HPDE6-E6E7 (cell line): ENCODE results near the gene SDK1.

Source experiments
- DNase-seq: peaks from one replicate; pipeline ENCODE4 v3.0.0; 2011; ENCODE audit warnings: missing footprints; ENCODE audit errors: extremely low spot score

The SDK1 gene

DNA sequence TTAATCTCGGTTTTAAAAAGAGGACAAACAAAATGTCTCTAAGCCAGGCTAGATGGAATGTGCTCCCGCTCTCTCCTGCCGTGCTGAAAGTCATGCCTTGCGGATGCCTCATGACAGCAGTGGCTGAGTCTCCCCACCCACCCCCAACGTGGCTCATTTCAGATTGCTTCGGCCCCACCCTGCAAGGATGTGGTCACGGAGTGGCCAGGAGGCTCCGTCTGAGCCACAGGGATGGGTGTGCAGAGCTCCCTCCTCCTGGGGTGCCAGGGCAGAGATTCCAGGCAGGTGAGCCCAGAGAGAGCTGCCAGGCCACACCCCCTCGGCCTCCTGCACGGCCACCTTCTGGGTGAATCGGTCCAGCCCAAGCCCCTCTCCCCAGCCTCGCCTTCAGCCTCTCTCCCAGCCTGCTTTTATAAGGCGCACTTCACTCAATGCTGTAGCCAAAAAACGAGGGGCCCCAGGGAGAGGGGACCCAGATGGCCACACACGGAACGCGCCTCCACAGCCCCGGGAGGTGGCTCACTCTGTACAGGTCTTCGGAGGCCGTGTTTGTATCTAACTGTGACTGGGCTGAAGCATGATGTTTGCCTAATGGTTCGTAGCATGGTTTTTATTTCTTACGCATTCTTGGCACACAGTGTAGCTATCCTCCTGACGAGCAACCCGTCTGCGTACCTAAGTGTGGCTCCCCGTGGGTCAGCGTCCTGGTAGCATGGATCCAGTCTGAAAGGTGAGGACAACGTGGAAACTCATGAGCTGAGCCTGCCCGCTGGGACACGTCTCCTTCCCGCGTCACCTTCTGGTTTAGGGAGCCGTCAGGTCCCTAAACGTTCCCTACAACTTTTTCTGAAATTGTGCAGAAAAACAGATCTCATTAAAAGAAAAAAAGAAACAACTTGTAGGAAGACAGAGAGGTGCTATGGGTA lies 967.3 kb downstream of the SDK1 start:
- no peak for DNase-seq

DNA sequence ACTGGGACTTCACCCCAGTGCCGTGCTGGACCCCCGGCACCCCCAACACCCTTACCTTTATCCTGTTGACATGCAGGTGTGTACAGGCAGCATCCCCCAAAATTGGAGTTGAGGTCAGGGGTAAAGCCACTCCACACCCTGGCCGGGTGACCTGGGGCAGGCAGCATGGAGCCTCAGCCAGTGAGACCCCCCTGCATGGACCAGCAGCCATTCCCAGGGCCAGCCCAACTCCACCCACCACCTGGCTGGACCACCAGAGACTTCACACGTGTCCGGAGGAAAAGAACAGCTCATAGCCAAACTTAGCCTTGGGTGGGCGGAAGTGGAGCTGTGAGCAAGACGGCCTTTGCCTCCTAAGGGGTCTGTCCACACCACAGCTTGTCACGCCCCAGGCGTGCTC lies 968.0 kb downstream of the SDK1 start:
- DNase-seq = no peak

DNA sequence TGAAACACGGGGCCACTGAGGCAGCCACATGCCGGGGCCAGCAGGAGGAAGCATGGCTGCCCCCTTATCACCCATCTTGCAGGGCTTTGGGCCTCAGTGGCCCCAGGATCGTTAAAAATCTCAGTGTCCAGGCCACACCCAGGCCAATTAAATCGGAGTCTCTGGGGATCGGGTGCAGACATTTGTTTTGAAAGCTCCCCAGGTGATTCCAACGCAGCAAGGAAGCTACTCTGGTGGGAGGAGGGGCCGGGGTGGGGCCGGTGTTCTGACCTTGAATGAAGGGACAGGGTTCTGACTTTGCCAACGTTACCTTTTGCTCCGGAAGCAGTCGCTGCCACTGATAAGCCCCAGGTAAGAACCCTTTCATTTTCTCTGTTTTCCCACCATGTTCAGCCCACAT lies 968.7 kb downstream of the SDK1 start:
- no peak for DNase-seq

DNA sequence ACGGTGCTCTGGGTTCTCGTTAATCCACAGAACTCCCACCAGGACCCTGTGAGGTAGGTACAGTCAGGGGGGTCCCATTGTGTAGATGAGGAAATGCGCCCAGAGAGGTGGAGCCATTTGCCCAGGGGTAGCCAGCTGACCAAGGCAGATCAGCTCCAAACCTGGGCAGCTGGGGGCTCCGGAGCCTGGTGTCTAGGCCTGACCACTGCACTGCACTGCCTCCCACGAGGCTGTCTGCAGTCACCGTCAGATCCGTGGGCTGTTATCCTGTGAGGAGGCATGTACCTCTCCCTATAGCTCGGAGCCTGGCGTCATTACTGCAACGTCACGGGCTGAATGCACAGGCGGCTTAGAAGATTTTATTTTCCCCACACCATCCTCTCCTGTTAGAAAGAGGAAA lies 969.2 kb downstream of the SDK1 start:
- DNase-seq = no peak

DNA sequence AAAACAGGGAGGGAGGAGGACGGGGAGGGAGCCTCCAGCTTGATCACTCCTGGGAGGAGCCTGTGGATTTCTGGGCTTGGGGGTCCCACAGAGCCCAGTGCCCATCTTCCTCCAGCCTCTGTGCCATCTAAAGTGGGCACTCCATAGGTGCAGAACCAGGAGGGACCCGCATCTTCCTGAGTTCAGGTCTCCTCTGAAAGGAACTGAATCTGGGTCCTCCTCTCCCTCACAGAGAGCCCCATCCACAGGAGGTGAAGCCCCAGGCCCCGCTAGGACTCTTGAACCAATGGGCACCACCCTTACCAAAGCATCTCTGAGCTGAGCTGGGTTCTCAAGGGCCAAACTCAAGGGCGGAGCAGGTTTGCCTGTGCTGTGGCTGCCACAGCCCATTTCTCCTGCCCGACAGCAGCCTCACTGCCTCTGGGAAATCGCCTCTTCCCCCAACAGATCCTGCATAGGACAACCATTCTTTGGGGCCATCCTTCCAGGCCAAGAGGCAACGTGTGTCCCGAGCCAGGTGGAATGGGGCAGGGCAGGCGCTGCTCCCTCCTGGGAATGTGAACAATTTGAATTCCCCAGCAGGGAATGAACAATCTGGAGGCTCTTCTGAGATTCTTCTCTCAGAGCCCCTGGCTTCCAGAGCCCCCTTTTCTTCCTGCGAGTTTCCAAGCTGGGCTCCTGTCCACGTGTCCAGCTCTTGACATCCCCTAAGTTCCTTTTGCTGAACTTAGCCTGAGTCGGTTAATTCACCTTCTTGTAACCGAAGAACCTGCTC lies 970.1 kb downstream of the SDK1 start:
- no peak for DNase-seq

DNA sequence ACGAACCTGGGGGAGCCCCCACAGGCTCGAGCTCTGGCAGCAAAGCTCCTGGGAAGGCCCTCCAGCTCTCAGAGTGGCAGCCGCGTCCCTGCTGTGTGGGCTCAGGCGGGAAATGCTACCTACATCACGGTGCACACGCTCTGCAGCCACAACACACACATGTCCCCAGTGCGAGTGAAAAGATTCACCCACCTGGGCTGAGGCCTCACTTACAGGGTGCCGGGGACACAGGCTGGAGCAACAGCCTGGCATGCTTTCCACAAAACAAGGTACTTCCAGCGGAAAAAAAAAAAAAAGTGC lies 970.6 kb downstream of the SDK1 start:
- DNase-seq = no peak

DNA sequence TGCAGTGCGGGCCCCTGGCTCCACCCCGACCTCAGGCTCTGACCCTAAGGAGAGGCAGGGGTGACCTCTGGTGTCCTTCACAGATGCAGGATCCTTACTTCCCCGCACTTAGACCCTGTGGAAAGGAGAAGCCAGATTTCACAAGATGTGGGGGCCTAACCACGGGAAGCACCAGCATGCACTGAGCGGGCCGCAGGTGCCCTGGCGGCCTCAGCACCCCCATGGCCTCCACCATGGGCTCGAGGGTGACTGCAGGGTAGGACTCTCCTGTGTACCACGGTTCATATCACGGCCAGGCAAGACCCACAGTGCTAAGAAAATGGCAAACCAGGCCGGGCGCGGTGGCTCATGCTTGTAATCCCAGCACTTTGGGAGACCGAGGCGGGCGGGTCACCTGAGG lies 971.1 kb downstream of the SDK1 start:
- no peak for DNase-seq

DNA sequence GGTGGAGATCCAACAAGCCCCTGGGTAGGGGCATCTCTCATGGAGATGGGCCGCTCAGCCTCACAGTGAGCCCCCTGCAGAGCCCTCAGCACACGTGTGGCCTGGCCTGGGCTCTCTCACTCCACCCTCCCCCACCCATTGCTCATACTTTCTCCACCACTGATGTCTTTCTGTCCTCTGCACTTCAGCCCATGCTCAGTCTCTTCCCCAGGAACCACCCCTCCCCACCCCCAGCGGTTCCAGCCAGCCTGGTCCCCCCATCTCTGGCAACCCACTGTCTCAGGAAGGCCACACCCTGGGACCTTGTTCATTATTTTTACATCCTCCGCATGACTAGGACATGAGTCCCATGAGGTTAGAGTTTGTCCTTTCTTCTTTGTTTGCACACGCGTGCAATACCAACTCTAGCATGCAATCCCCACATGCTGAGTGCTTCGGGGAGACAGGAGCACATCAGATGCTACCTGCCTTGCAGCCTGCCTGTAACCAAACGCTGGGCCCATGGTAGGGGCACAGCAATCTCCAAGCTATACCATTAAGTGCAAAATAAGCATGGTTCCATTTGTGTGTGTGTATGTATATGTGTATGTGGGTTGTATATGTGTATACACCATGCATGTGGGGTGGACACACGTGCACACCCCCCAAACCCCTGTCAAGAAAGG lies 972.6 kb downstream of the SDK1 start:
- DNase-seq = no peak

DNA sequence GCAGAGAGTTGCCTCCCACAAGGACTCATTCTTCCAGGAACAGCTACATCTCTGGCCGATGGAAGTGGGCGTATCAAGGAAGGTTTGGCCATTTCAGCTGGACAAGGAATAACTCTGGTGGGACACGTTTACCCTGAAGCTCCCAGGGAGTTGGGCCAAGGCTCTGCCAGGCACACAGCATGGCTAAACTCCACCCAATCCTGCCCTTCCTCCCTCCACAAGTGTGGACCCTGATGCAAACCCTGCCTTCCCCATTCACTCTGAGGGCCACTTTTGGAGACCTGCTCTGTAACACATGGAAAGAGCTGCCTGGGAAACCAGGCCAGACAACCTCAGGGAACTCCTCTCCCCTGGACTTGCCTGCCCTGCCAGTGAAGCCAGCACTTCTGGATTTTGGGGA lies 973.2 kb downstream of the SDK1 start:
- no peak for DNase-seq

DNA sequence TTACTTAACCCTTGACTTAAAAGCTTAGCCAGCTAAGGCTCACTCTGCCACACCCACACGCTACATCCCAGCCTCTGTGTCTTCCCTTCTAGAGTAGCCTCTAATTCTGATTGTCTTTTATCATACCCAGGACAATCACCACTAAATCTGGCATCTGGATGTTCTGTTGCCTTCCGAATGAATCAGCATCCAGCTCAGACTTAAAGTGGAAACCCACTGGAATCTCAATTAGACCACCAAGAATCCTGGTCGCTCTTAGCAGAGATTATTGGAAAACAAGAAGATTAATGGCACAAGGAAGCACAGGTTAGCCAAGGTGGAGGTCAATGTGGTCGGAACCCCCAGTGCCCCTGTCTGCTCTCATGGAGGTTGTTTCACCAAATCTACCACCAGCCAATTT lies 976.9 kb downstream of the SDK1 start:
- no peak for DNase-seq

DNA sequence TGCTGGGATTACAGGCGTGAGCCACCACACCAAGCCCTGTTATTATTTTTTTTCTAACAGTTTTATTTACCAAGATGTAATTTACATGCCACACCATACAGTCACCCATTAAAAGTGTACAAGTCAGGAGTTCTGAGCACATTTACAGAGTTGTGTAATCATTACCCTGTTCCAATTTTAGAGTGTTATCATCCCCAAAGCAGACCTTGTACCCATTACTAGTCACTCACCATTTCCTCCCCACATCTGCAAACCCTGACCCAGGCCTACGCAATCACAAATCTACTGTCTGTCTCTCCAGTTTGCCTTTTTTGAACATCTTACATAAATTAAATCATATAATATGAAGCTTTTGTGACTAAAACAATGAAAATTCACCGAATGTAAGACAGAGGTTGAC lies 978.2 kb downstream of the SDK1 start:
- DNase-seq = no peak

DNA sequence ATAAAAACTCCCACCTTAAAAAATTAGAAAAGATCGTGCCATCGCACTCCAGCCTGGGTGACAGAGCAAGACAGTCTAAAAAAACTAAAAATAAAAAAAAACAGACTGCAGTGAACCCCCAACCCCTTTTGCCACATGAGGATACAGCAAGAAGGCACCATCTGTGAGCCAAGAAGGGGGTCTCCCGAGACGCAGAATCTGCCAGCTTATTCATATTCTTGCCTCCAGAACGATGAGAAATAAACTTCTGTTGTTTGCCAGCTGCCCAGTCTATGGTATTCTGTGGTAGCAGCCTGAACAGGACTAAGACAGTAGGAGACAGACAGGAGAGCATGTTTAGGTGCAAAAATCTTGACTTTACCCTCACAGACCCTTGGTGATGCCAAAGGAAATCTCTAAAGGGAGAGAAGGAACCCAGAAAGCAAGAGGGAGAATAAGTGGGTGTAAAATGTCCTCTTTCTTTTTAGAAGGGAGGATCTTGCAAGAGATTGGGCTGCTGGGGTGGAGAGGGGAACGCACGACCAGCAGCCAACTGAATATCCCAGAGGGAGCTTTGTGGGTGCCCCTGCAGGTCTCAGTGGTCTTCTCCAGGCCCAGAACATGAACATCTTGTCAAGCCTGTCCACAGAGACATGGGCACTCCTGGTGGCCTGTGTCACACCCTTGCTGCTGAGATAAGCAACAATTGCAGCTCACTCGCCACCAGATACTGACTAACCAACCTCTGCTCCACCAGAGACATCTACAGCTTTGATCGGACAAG lies 980.4 kb downstream of the SDK1 start:
- DNase-seq = no peak

DNA sequence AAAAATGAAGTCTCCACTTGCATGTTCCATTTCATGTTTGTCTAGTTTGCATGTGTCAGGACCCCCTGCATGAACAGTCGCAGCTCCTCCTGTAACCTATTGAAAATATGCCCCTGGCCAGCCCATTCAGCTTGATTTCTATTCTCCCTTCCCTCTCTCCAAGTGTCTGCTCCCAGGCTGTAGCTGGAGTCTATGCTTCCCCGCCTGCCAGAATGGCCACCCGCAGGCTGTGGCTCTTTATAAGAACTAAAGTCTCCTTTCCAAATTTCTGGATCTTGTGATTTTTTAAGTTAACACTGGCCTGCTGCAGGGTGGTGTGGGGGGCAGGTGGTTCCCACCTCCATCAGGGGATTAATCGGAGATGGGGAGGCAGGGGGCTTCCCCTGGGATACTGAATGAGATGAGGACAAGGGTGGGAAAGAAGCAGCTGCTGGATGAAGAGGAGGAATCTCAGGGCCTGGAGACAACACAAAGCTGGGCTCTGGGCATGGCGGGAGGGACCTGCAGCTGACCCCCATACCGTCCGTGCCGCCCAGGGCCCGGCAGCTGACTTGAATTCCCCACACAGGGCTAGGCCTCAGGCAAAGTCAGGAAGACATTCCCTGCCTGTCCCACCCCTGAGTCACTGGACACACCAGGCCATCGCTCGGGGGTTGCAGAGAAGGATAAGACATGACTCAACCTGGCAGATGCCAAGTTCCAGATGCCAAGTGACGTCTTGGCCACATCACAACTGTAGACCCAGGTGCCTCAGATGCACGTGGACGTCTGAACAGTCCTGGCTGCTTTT lies 981.6 kb downstream of the SDK1 start:
- DNase-seq = no peak

DNA sequence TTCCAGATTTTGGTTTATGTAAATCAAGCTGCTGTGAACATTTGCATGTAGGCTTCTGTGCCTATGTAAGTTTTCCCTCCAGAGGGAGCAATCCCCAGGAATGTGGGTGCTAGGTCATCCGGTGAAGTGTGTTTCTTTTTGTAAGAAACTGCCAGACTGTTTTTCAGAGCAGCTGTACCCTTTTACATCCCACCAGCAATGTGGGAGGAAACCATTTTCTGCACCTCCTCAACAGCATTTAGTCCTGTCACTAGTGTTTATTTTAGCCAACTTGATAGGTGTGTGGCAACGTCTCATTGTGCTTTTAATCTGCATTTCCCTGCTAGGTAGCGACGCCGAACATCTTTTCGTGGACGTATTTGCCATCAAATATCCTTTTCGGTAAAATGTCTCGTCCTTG lies 985.3 kb downstream of the SDK1 start:
- no peak for DNase-seq

DNA sequence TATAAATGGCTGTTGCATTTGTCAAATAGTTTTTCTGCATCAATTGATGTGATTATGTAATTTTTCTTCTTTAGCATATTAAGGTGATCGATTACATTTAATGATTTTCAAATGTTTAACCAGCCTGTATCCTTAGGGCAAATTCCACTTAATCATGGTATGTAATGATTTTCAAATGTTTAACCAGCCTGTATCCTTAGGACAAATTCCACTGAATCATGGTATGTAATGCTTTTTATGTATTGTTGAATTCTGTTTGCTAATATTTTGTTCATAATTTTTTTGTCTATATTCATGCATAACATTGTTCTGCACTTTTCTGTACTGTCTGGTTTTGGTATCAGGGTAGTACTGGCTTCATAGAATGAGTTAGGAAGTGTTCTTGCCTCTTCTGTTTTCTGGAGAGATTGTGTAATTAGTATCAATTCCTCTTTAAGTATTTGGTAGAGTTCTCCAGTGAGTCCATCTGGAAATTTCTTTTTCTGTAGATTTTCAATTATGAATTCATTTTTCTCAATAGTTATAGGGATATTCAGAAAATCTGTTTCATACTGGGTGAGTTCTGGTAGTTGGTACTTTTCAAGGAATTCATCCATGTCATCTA lies 987.8 kb downstream of the SDK1 start:
- no peak for DNase-seq

DNA sequence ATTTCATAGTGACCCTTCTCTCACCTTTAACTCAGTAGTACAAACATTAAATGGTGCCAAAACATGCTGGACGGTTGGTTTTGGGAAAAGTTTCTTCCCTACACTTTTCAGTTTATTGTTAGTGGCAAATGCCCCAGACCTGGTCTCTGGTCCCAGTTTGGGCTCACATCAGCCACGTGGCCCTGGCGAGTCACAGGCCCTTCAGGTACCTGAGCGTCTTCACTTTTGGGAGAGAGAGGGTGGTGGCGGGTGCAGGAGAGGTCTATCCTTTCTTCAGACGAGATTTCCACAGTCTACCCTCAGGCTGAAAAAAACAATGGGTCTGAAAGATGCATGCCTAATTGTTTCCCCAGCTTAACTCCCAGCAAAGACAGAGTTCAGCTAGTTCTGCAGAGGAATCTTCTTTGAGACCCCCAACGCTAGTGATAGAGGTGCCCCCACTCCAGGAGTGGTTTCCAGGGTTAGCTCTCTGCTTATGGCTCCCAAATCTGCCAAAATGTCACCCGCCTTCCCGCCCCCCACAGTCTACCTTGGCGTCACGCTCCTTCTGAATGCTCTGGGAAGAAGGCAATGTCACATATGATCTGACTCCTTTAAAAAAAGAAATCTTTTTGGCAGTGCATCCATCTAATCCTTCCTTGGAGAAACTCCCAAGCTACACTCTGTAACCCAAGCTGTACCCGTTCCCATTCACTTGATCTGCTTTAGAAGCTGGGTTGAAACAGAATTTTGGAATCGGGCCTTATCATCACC lies 996.3 kb downstream of the SDK1 start:
- no peak for DNase-seq

DNA sequence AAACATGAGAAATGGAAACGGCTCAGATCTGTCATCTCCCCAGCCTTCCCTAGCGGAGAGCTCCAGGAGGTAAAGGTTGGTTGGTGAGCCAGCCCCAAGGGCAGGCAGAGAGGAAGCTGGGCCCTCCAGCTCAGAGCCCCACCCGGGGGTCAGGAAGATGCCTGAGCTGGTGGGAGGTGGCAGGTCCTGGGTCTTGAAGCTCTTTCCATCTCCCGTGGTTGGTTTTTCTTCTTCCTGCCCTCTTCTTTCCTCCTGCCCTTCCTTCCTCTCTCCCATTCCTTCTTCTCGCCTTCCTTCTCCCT lies 996.8 kb downstream of the SDK1 start:
- DNase-seq = no peak

DNA sequence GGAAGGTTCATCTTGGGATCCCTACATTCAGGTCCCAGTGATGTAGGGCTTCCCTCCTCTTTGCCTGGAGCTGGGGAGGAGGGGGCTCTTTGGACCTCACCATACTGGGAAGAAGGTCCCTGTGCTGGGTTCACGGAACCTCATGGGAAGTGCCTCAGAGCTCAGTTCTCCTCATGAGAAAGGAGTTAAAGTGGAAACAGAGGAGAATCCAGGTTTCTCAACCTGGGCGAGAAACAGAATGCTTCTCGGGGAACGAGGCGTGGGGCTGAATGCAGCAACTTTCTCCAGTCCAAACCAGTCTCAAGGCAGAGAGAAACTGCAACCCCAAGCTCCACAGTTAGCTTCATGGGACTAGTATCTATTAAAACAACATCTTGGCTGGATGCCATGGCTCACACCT lies 998.4 kb downstream of the SDK1 start:
- DNase-seq = no peak

DNA sequence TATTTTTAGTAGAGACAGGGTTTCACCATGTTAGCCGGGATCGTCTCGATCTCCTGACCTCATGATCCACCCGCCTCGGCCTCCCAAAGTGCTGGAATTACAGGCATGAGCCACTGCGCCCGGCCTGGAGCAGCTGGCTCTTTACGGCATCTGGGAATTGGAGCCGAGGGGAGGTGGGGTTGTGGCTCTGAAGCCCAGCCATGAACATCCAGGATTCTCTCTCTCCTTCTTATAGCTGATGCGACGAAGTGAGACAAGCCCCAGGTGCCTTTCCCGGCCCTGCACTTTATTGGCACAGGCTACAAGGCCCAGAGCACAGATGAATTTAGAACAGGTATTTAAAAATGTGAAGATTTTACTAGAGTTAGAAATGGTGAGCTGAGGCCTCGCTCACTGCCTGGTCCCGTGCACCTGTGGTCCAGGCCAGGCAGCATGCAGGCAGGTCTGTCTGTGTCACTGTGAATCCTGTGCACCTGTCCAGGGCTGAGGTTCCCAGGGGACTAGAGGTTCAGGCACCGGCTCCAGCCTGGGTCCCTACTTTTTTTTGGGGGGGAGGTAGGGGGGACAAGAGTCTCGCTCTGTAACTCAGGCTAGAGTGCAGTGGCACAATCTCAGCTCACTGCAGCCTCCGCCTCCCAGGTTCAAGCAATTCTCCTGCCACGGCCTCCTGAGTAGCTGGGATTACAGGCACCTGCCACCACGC lies 1001.3 kb downstream of the SDK1 start:
- no peak for DNase-seq
